A673 (cell line): Measurements from ENCODE around the gene NDST1. TPM values are rescaled to one million over a fixed set of nuclear protein-coding genes. Genes with fewer than 3 reads are reported as not detected.

ENCODE experiments used
- BruUV-seq: library from RNA; stranded (reverse); fragments of 400-500 nt; replicated peaks from 2 replicates; lab custom pipeline; 2021; lab: Mats Ljungman, UMichigan
- CTCF ChIA-PET: fragments of 300-600 bp; sonication (Branson Sonifier 250); formaldehyde crosslinking; loops from one replicate; lab custom pipeline; 2022; ENCODE audit warnings: antibody characterized with exemption; lab: Charles Lee
- POLR2A ChIA-PET: fragments of 300-600 bp; sonication (Branson Sonifier 250); formaldehyde crosslinking; loops from one replicate; lab custom pipeline; 2022; ENCODE audit warnings: antibody characterized with exemption; ENCODE audit not compliant: low non-redundant PET; lab: Charles Lee
- DNase-seq: peaks from one replicate; pipeline ENCODE4 v3.0.0-alpha.2; 2015; ENCODE audit warnings: low spot score
- H3K27ac ChIP-seq: fragments of 200-600 bp; sonication (generic); 2 replicates; pipeline ENCODE4 v1.5.1; 2016; ENCODE audit warnings: mixed run types, low read depth, mild to moderate bottlenecking, mixed read lengths, antibody characterized with exemption, low read length; ENCODE audit not compliant: poor library complexity, severe bottlenecking
- H3K27me3 ChIP-seq: fragments of 200-600 bp; sonication (generic); replicated peaks from 2 replicates; pipeline ENCODE4 v1.6.1; 2017; ENCODE audit warnings: mixed run types, low read depth, mild to moderate bottlenecking, mixed read lengths, antibody characterized with exemption, low read length; ENCODE audit not compliant: insufficient read depth, poor library complexity
- H3K36me3 ChIP-seq: fragments of 200-600 bp; sonication (generic); 2 replicates; pipeline ENCODE4 v1.6.1; 2016; ENCODE audit warnings: mixed run types, mild to moderate bottlenecking, mixed read lengths, antibody characterized with exemption, low read length; ENCODE audit not compliant: insufficient read depth, poor library complexity, severe bottlenecking
- H3K4me1 ChIP-seq: fragments of 200-600 bp; sonication (generic); 2 replicates; pipeline ENCODE4 v1.6.1; 2017; ENCODE audit warnings: mixed run types, mild to moderate bottlenecking, mixed read lengths, antibody characterized with exemption, low read length; ENCODE audit not compliant: insufficient read depth, poor library complexity, severe bottlenecking
- H3K4me3 ChIP-seq: fragments of 200-600 bp; sonication (generic); 2 replicates; pipeline ENCODE4 v1.5.1; 2016; ENCODE audit warnings: low read depth, mixed run types, mild to moderate bottlenecking, mixed read lengths, low read length; ENCODE audit not compliant: poor library complexity, severe bottlenecking
- H3K9me3 ChIP-seq: fragments of 200-600 bp; sonication (generic); 2 replicates; pipeline ENCODE4 v1.6.1; 2016; ENCODE audit warnings: mixed run types, low read depth, mild to moderate bottlenecking, mixed read lengths, antibody characterized with exemption, low read length; ENCODE audit not compliant: poor library complexity, severe bottlenecking
- EZH2 ChIP-seq: fragments of 200-600 bp; sonication (generic); IDR thresholded peaks from 2 replicates; pipeline ENCODE4 v1.6.1; 2017; ENCODE audit warnings: borderline replicate concordance, low read depth, mild to moderate bottlenecking, mixed read lengths, antibody characterized with exemption, low read length; ENCODE audit not compliant: poor library complexity, severe bottlenecking
- intact Hi-C: fragments of 100-400 bp; cut with micrococcal nuclease; formaldehyde crosslinking; loops from one replicate; pipeline ENCODE4 v1.10.0; 2022; ENCODE audit not compliant: unreplicated experiment
- total RNA-seq: library from RNA; stranded (reverse); gene quantifications from 2 replicates; pipeline ENCODE4 v1.2.3, GENCODE V29; 2021
- TF ChIP-seq, protein P1 (sequence below): fragments of 300-800, 200-600 bp; sonication (generic); conservative IDR thresholded peaks from 2 replicates; pipeline ENCODE4 v1.5.1; 2017; ENCODE audit warnings: low read depth, mild to moderate bottlenecking, antibody characterized with exemption, low read length, moderate library complexity, mixed read lengths

Gene NDST1
- total RNA-seq, 1 experiment from 2014 or later, result 44.0 TPM

- H3K9me3 ChIP-seq, result no peaks in the 10 kb centered on the region
- CTCF ChIA-PET, result no interaction called here
- no peak for DNase-seq
- POLR2A ChIA-PET, result no interaction called here
- no peak overlapping the region for H3K4me3 ChIP-seq
- H3K36me3 ChIP-seq, result peaks cover 7% of the 10 kb centered on the region
- no peak overlapping the region for H3K27ac ChIP-seq
- TF ChIP-seq EZH2, result no peak
- TF ChIP-seq, protein P1, sequence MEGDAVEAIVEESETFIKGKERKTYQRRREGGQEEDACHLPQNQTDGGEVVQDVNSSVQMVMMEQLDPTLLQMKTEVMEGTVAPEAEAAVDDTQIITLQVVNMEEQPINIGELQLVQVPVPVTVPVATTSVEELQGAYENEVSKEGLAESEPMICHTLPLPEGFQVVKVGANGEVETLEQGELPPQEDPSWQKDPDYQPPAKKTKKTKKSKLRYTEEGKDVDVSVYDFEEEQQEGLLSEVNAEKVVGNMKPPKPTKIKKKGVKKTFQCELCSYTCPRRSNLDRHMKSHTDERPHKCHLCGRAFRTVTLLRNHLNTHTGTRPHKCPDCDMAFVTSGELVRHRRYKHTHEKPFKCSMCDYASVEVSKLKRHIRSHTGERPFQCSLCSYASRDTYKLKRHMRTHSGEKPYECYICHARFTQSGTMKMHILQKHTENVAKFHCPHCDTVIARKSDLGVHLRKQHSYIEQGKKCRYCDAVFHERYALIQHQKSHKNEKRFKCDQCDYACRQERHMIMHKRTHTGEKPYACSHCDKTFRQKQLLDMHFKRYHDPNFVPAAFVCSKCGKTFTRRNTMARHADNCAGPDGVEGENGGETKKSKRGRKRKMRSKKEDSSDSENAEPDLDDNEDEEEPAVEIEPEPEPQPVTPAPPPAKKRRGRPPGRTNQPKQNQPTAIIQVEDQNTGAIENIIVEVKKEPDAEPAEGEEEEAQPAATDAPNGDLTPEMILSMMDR, result no peak
- no TSS peak for BruUV-seq
- H3K27me3 ChIP-seq, result no peaks in the 10 kb centered on the region
- intact Hi-C loops, result no loop called here
- H3K4me1 ChIP-seq, result no peaks in the 10 kb centered on the region
Observed at GRCh38 chr5:150556106-150556505, 48.2 kb downstream of the NDST1 start.

DNA sequence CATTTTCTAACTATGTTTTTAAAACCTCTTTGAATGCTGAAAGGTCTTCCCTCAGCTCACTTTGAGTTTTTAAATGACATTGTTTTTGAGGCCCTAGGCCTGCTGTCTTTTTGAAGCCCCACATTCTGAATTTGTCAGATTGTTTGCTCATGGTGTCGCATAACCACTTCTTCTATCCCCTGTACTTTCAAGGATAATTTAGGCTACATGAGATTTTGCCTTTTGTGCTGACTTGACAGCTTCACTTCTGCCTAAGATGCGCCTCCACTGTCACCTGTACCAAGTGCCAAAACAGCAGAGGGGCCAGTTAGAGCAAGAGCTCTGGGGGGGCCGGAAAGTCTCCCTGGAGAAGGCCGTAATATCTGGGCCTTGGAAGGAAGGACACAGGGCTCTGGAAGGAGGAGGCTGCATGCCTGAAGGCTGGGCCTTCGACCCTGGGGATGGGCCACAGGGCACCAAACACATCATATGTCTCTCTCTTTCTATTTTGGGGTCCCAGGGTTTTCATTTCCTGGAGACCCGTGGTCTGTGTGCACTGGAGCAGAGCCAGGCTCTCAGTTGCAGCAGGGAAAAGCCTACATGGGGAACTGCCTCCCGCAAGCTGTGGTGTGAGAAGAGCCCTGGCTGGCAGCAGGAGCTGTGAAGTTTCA, 49.1 kb downstream of the NDST1 start:
- H3K36me3 ChIP-seq, result peaks cover 4% of the 10 kb centered on the region
- intact Hi-C loops, result no loop called here
- no TSS peak for BruUV-seq
- no peak for DNase-seq
- ChIA-PET CTCF (no interaction called here), POLR2A (no interaction called here)
- no peak overlapping the region for H3K4me3 ChIP-seq
- no peaks in the 10 kb centered on the region for H3K27me3 ChIP-seq
- no peak overlapping the region for H3K27ac ChIP-seq
- no peaks in the 10 kb centered on the region for H3K4me1 ChIP-seq
- TF ChIP-seq EZH2, result no peak
- TF ChIP-seq, protein P1, result no peak
- H3K9me3 ChIP-seq, result no peaks in the 10 kb centered on the region

- no peaks in the 10 kb centered on the region for H3K4me1 ChIP-seq
- POLR2A ChIA-PET, result no interaction called here
- H3K27ac ChIP-seq, result no peak overlapping the region
- no peak for DNase-seq
- BruUV-seq, result no TSS peak
- CTCF ChIA-PET, result no interaction called here
- H3K36me3 ChIP-seq, result peaks cover 4% of the 10 kb centered on the region
- H3K9me3 ChIP-seq, result no peaks in the 10 kb centered on the region
- TF ChIP-seq, protein P1, result no peak
- no peak for TF ChIP-seq EZH2
- H3K27me3 ChIP-seq, result no peaks in the 10 kb centered on the region
- H3K4me3 ChIP-seq, result no peak overlapping the region
- intact Hi-C loops, result no loop called here
Observed at GRCh38 chr5:150557509-150557872, 49.6 kb downstream of the NDST1 start.
